WTC11 (cell line): Measurements from ENCODE around the gene KLHDC7A. TPM values are rescaled to one million over a fixed set of nuclear protein-coding genes. Genes with fewer than 3 reads are reported as not detected.

Experiments
- ATAC-seq: fragments of 200-7000 bp; cut with Tn5 transposase; 2 replicates; pipeline ENCODE4 v1.10.0; 2021; ENCODE audit warnings: mild to moderate bottlenecking, moderate library complexity
- CTCF ChIA-PET: fragments of 300-600 bp; sonication (Branson Sonifier 250); formaldehyde crosslinking; loops from one replicate; lab custom pipeline; 2021; ENCODE audit warnings: antibody characterized with exemption; lab: Charles Lee
- POLR2A ChIA-PET: fragments of 350-600 bp; sonication (Branson Sonifier 250); formaldehyde crosslinking; loops from one replicate; lab custom pipeline; 2021; ENCODE audit warnings: antibody characterized with exemption; lab: Charles Lee
- DNase-seq: peaks from one replicate; pipeline ENCODE4 v3.0.0; 2021; ENCODE audit warnings: low spot score
- H3K27ac Mint-ChIP-seq: 2 replicates; pipeline ENCODE4 v1.8.0; 2021; ENCODE audit warnings: mixed read lengths
- H3K27me3 Mint-ChIP-seq: 2 replicates; pipeline ENCODE4 v1.8.0; 2021; ENCODE audit warnings: low read depth, mild to moderate bottlenecking, moderate library complexity, mixed read lengths
- H3K36me3 Mint-ChIP-seq: 2 replicates; pipeline ENCODE4 v1.8.0; 2021; ENCODE audit warnings: mixed read lengths
- H3K4me1 Mint-ChIP-seq: 2 replicates; pipeline ENCODE4 v1.8.0; 2022; ENCODE audit warnings: mixed read lengths
- H3K4me3 Mint-ChIP-seq: 2 replicates; pipeline ENCODE4 v1.8.0; 2021; ENCODE audit warnings: mild to moderate bottlenecking, moderate library complexity, mixed read lengths
- H3K9me3 Mint-ChIP-seq: 2 replicates; pipeline ENCODE4 v1.8.0; 2021; ENCODE audit warnings: mixed read lengths
- ETV6 ChIP-seq: sonication (generic); formaldehyde crosslinking; IDR thresholded peaks from 2 replicates; pipeline ENCODE4 v1.8.1; 2022; ENCODE audit warnings: mild to moderate bottlenecking, missing genetic modification reagents
- FOXK1 ChIP-seq: sonication (generic); formaldehyde crosslinking; IDR thresholded peaks from 2 replicates; pipeline ENCODE4 v1.8.0; 2022; ENCODE audit warnings: mild to moderate bottlenecking, moderate library complexity, missing genetic modification reagents
- GRHL2 ChIP-seq: fragments of 250-450 bp; sonication (Bioruptor Pico); IDR thresholded peaks from 2 replicates; pipeline ENCODE4 v1.8.0; 2022; ENCODE audit warnings: mild to moderate bottlenecking, moderate library complexity; ENCODE audit not compliant: insufficient replicate concordance, severe bottlenecking
- MYBL2 ChIP-seq: sonication (generic); formaldehyde crosslinking; IDR thresholded peaks from 2 replicates; pipeline ENCODE4 v1.8.1; 2023; ENCODE audit warnings: mild to moderate bottlenecking, moderate library complexity, missing genetic modification reagents
- NFE2L1 ChIP-seq: sonication (generic); formaldehyde crosslinking; IDR thresholded peaks from 2 replicates; pipeline ENCODE4 v1.8.1; 2023; ENCODE audit warnings: missing genetic modification reagents
- NFYB ChIP-seq: sonication (generic); formaldehyde crosslinking; conservative IDR thresholded peaks from 2 replicates; pipeline ENCODE4 v1.8.0; 2022; ENCODE audit warnings: low read depth, missing genetic modification reagents
- ZNF232 ChIP-seq: sonication (generic); formaldehyde crosslinking; IDR thresholded peaks from 2 replicates; pipeline ENCODE4 v1.8.0; 2022; ENCODE audit warnings: mild to moderate bottlenecking, missing genetic modification reagents
- ZNF317 ChIP-seq: sonication (generic); formaldehyde crosslinking; IDR thresholded peaks from 2 replicates; pipeline ENCODE4 v1.8.1; 2023; ENCODE audit warnings: low read depth, mild to moderate bottlenecking, moderate library complexity, missing genetic modification reagents, borderline replicate concordance
- total RNA-seq: library from RNA; stranded (reverse); gene quantifications from 3 replicates; pipeline ENCODE4 v1.2.3, GENCODE V29; 2021
- TF ChIP-seq, protein P1 (sequence below): fragments of 250-450 bp; sonication (Bioruptor Pico); IDR thresholded peaks from 2 replicates; pipeline ENCODE4 v1.9.0; 2021; ENCODE audit warnings: mild to moderate bottlenecking, borderline replicate concordance
- TF ChIP-seq, protein P2 (sequence below): sonication (generic); formaldehyde crosslinking; IDR thresholded peaks from 2 replicates; pipeline ENCODE4 v1.8.1; 2023; ENCODE audit warnings: mild to moderate bottlenecking, missing genetic modification reagents, moderate library complexity
- TF ChIP-seq, protein P3 (sequence below): sonication (generic); formaldehyde crosslinking; conservative IDR thresholded peaks from 2 replicates; pipeline ENCODE4 v1.8.1; 2022; ENCODE audit warnings: mild to moderate bottlenecking, missing genetic modification reagents
- TF ChIP-seq, protein P4 (sequence below): sonication (generic); formaldehyde crosslinking; IDR thresholded peaks from 2 replicates; pipeline ENCODE4 v1.8.1; 2023; ENCODE audit warnings: mild to moderate bottlenecking, missing genetic modification reagents, moderate library complexity
- TF ChIP-seq, protein P5 (sequence below): sonication (generic); formaldehyde crosslinking; IDR thresholded peaks from 2 replicates; pipeline ENCODE4 v1.8.0; 2022; ENCODE audit warnings: mild to moderate bottlenecking, missing genetic modification reagents

Gene KLHDC7A
- total RNA-seq, 1 experiment from 2014 or later, result 14.3 TPM

DNA sequence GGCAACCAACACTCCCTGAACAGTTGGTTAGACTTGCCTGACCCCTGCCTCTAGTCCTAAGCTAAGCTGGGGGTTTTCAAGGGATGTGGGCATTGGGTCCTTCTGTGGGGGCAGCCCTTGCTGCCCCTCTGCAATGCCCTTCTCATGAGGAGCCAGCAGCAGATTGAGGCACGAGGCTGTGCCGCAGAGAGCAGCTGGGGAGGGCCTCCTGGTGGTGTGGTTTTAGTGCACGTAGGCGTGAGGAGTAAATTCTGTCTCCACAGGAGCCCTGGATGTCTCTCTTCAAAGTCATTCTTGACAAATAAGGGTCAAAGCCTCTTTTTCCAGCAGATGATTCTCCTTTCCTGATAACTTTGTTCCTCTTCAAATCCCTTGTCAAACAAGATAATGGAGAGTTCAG, 31.8 kb upstream of the KLHDC7A start:
- DNase-seq, result no peak
- POLR2A ChIA-PET, result no interaction called here
- Mint-ChIP-seq H3K36me3 (peaks cover 13% of the 10 kb centered on the region), H3K27ac (no peak overlapping the region), H3K9me3 (peaks cover 24% of the 10 kb centered on the region), H3K4me3 (no peak overlapping the region), H3K27me3 (peaks cover 33% of the 10 kb centered on the region), H3K4me1 (peaks cover 48% of the 10 kb centered on the region)
- TF ChIP-seq ZNF232 (no peak), FOXK1 (CRISPR knock-in tag) (no peak), ZNF317 (CRISPR knock-in tag) (no peak), GRHL2 (CRISPR knock-in tag) (no peak), MYBL2 (no peak), ETV6 (CRISPR knock-in tag) (no peak)
- TF ChIP-seq, protein P1, sequence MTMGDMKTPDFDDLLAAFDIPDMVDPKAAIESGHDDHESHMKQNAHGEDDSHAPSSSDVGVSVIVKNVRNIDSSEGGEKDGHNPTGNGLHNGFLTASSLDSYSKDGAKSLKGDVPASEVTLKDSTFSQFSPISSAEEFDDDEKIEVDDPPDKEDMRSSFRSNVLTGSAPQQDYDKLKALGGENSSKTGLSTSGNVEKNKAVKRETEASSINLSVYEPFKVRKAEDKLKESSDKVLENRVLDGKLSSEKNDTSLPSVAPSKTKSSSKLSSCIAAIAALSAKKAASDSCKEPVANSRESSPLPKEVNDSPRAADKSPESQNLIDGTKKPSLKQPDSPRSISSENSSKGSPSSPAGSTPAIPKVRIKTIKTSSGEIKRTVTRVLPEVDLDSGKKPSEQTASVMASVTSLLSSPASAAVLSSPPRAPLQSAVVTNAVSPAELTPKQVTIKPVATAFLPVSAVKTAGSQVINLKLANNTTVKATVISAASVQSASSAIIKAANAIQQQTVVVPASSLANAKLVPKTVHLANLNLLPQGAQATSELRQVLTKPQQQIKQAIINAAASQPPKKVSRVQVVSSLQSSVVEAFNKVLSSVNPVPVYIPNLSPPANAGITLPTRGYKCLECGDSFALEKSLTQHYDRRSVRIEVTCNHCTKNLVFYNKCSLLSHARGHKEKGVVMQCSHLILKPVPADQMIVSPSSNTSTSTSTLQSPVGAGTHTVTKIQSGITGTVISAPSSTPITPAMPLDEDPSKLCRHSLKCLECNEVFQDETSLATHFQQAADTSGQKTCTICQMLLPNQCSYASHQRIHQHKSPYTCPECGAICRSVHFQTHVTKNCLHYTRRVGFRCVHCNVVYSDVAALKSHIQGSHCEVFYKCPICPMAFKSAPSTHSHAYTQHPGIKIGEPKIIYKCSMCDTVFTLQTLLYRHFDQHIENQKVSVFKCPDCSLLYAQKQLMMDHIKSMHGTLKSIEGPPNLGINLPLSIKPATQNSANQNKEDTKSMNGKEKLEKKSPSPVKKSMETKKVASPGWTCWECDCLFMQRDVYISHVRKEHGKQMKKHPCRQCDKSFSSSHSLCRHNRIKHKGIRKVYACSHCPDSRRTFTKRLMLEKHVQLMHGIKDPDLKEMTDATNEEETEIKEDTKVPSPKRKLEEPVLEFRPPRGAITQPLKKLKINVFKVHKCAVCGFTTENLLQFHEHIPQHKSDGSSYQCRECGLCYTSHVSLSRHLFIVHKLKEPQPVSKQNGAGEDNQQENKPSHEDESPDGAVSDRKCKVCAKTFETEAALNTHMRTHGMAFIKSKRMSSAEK (CRISPR knock-in tag), result no peak
- TF ChIP-seq, protein P2, sequence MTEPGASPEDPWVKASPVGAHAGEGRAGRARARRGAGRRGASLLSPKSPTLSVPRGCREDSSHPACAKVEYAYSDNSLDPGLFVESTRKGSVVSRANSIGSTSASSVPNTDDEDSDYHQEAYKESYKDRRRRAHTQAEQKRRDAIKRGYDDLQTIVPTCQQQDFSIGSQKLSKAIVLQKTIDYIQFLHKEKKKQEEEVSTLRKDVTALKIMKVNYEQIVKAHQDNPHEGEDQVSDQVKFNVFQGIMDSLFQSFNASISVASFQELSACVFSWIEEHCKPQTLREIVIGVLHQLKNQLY, result no peak
- TF ChIP-seq, protein P3, sequence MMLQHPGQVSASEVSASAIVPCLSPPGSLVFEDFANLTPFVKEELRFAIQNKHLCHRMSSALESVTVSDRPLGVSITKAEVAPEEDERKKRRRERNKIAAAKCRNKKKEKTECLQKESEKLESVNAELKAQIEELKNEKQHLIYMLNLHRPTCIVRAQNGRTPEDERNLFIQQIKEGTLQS (CRISPR knock-in tag), result no peak
- CTCF ChIA-PET, result interaction anchor here (0.6 to 1.4 kb wide), 4 partner anchors 21 to 127 kb away, joined by 3 to 5 read pairs (median 4); partner anchors contain the start of gene KLHDC7A
- no peak for ATAC-seq

DNA sequence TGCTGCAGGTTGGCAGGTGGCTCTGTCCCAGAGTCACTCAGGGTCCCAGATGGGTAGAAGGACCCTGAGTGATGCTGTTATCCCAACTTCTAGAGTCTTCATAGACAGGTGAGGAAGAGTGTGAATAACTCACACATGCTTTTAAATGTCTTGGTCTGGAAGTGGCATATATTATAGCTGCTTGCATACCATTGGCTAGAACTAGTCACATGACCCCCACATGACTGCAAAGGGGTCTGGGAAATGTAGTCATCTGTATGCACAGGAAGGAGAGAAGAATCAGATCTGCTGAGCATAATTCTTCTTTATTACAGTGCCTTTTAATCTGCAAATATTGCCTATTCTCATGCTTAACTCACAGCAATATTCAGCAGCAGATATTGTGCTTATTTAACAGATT, 28.2 kb upstream of the KLHDC7A start:
- CTCF ChIA-PET, result no interaction called here
- no peak for DNase-seq
- peak; percentile 64 for ATAC-seq

DNA sequence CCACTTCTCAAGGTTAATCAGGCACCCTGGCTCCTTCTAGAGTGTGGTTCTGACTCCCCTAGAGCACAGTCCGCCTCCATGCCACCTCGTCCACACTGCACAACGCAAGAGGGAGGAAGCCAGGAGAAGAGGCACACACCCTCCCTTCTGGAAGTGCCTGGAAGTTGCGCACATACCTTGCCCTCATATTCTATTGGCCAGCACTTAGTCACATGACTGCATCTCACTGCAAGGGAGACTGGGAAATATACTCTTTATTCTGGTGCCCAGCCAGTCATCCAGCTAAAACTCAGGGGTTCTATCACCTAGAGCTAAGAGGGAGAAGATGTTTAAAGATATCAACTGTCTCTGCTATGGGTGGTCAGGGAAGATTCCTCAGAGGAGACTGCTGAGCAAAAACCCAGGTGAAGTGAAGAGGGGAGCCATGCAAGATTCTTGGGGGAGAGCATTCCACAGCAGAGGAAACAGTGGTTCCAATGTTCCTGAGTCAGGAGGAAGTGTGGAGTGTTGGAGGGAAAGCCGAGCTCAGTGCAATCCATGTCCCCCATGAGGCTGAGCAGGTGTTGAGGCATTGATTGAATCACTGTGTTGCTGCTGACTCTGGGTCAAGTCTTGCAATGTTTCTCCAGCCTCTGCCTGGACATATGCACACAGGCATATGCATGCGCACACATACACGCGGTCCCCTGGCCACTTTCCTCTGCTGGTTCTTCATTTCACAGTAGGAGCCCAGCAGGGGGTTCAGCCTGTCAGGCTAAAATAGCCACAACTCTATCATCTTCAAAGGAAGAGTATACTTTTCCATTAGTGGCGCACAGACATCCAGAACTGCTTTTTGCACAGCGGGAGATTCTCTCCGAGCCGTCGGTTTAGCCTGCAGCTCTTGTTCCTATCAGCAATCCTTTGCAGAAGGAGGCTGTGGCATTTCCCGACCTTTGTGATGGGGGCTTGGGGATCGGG, 22.3 kb upstream of the KLHDC7A start:
- ChIA-PET POLR2A (no interaction called here), CTCF (interaction anchor here (0.6 kb wide), 1 partner anchor 53 kb away, joined by 3 read pairs; no protein-coding TSS in a partner anchor)
- ATAC-seq (no peak; the same call in 1 of the 2 replicates), DNase-seq (no peak)
- Mint-ChIP-seq H3K4me1 (peaks cover 3% of the 10 kb centered on the region; the same call in 1 of the 2 replicates), H3K4me3 (no peak overlapping the region), H3K9me3 (no peaks in the 10 kb centered on the region), H3K27ac (no peak overlapping the region), H3K36me3 (no peaks in the 10 kb centered on the region), H3K27me3 (peaks cover 42% of the 10 kb centered on the region)
- TF ChIP-seq ZNF317 (CRISPR knock-in tag), result no peak
- TF ChIP-seq NFYB (CRISPR knock-in tag), result peak; percentile 8; the same call in 1 of the 2 replicates
- TF ChIP-seq, protein P4, sequence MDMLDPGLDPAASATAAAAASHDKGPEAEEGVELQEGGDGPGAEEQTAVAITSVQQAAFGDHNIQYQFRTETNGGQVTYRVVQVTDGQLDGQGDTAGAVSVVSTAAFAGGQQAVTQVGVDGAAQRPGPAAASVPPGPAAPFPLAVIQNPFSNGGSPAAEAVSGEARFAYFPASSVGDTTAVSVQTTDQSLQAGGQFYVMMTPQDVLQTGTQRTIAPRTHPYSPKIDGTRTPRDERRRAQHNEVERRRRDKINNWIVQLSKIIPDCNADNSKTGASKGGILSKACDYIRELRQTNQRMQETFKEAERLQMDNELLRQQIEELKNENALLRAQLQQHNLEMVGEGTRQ (CRISPR knock-in tag), result peak; percentile 53; the same call in 1 of the 2 replicates

More for the DNA sequence above, 28.2 kb upstream of the KLHDC7A start:
- TF ChIP-seq NFYB (CRISPR knock-in tag), result peak; percentile 55; the same call in 1 of the 2 replicates
- TF ChIP-seq, protein P4 (CRISPR knock-in tag), result peak; percentile 97
- TF ChIP-seq NFE2L1, result no peak
- TF ChIP-seq, protein P5, sequence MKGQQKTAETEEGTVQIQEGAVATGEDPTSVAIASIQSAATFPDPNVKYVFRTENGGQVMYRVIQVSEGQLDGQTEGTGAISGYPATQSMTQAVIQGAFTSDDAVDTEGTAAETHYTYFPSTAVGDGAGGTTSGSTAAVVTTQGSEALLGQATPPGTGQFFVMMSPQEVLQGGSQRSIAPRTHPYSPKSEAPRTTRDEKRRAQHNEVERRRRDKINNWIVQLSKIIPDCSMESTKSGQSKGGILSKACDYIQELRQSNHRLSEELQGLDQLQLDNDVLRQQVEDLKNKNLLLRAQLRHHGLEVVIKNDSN, result peak; percentile 96
- peaks cover 8% of the 10 kb centered on the region for H3K9me3 Mint-ChIP-seq
- H3K27me3 Mint-ChIP-seq, result peaks cover 20% of the 10 kb centered on the region
- no peaks in the 10 kb centered on the region for H3K36me3 Mint-ChIP-seq
- H3K27ac Mint-ChIP-seq, result no peak overlapping the region
- H3K4me1 Mint-ChIP-seq, result peaks cover 32% of the 10 kb centered on the region
- H3K4me3 Mint-ChIP-seq, result no peak overlapping the region
- POLR2A ChIA-PET, result no interaction called here
